ENCODE results near the gene PIK3C2G.

- TF ChIP-seq CTCF (IDR thresholded peaks at IDR 0.05) (no peak), ZFX (IDR thresholded peaks at IDR 0.05; ENCODE audit: borderline replicate concordance) (no peak)
These were observed 414.8 kb downstream of the PIK3C2G start for GRCh38 chr12:18676141-18676540.
